ENCODE measurements around the gene MMD. TPM values are rescaled to one million over a fixed set of nuclear protein-coding genes. Genes with fewer than 3 reads are reported as not detected.
A peak's percentile ranks its signal among the peaks of the same experiment; 100 is the strongest.
"Not testable (repeated sequence)": the region's sequence is repeated elsewhere in the genome, so short reads cannot be mapped to it uniquely, and the experiment has no call there.

The MMD gene
- polyA plus RNA-seq, 1 donor from 2014 or later: 10.5 TPM

- peaks cover 16 to 23% (median 21%) of the 10 kb centered on the region in 3 donors for H3K4me1 Mint-ChIP-seq
- H3K27ac Mint-ChIP-seq: no peak overlapping the region
- no peaks in the 10 kb centered on the region for H3K9me3 Mint-ChIP-seq
- H3K27me3 Mint-ChIP-seq: peaks cover 11% of the 10 kb centered on the region
- no peaks in the 10 kb centered on the region for H3K36me3 Mint-ChIP-seq
- H3K4me3 Mint-ChIP-seq: no peak overlapping the region
Measured at GRCh38 chr17:55434721-55435120, 13.1 kb upstream of the MMD start.

- Mint-ChIP-seq H3K27ac (no peak overlapping the region), H3K36me3 (no peaks in the 10 kb centered on the region), H3K4me1 (peaks cover 14 to 23% (median 21%) of the 10 kb centered on the region in 3 donors), H3K9me3 (no peaks in the 10 kb centered on the region), H3K27me3 (peaks cover 11% of the 10 kb centered on the region), H3K4me3 (no peak overlapping the region)
Measured at GRCh38 chr17:55433629-55434422, 12.2 kb upstream of the MMD start.

- Mint-ChIP-seq H3K27me3 (peaks cover 16% of the 10 kb centered on the region), H3K4me1 (peaks cover 16 to 23% (median 21%) of the 10 kb centered on the region in 3 donors), H3K27ac (no peak overlapping the region), H3K36me3 (no peaks in the 10 kb centered on the region), H3K4me3 (no peak overlapping the region), H3K9me3 (no peaks in the 10 kb centered on the region)
Measured at GRCh38 chr17:55433029-55433628, 11.5 kb upstream of the MMD start.

- no peak overlapping the region for H3K27ac Mint-ChIP-seq
- H3K9me3 Mint-ChIP-seq: no peaks in the 10 kb centered on the region
- H3K4me1 Mint-ChIP-seq: peaks cover 10 to 18% (median 18%) of the 10 kb centered on the region in 3 donors
- peaks cover 17% of the 10 kb centered on the region for H3K27me3 Mint-ChIP-seq
- H3K36me3 Mint-ChIP-seq: no peaks in the 10 kb centered on the region
- no peak overlapping the region for H3K4me3 Mint-ChIP-seq
Measured at GRCh38 chr17:55432358-55433028, 10.9 kb upstream of the MMD start.

GRCh38 chr17:55431914-55432313 is 10.3 kb upstream of the MMD start:
- H3K36me3 Mint-ChIP-seq, H3K27ac Mint-ChIP-seq, H3K9me3 Mint-ChIP-seq, H3K4me3 Mint-ChIP-seq: not testable (repeated sequence)
- Mint-ChIP-seq H3K27me3 (peaks cover 17% of the 10 kb centered on the region), H3K4me1 (peaks cover 5 to 12% (median 12%) of the 10 kb centered on the region in 3 donors)

- Mint-ChIP-seq H3K36me3 (no peaks in the 10 kb centered on the region), H3K4me3 (no peak overlapping the region), H3K9me3 (no peaks in the 10 kb centered on the region), H3K4me1 (peaks cover 3 to 7% (median 5%) of the 10 kb centered on the region in 3 donors), H3K27me3 (peaks cover 17% of the 10 kb centered on the region), H3K27ac (no peak overlapping the region)
Measured at GRCh38 chr17:55430541-55431288, 9.1 kb upstream of the MMD start.

GRCh38 chr17:55427587-55427882 is 5.9 kb upstream of the MMD start:
- H3K9me3 Mint-ChIP-seq: no peaks in the 10 kb centered on the region
- peaks cover 23% of the 10 kb centered on the region for H3K27me3 Mint-ChIP-seq
- no peak overlapping the region for H3K27ac Mint-ChIP-seq
- H3K4me1 Mint-ChIP-seq: peaks cover 8 to 16% (median 15%) of the 10 kb centered on the region in 3 donors
- H3K36me3 Mint-ChIP-seq: no peaks in the 10 kb centered on the region
- H3K4me3 Mint-ChIP-seq: no peak overlapping the region

GRCh38 chr17:55426851-55427586 is 5.4 kb upstream of the MMD start:
- Mint-ChIP-seq H3K27me3 (peaks cover 23% of the 10 kb centered on the region), H3K9me3 (no peaks in the 10 kb centered on the region), H3K4me1 (peaks cover 9 to 18% (median 15%) of the 10 kb centered on the region in 3 donors), H3K36me3 (no peaks in the 10 kb centered on the region), H3K4me3 (no peak overlapping the region), H3K27ac (no peak overlapping the region)

- Mint-ChIP-seq H3K4me1 (peaks cover 15 to 24% (median 21%) of the 10 kb centered on the region in 3 donors), H3K9me3 (no peaks in the 10 kb centered on the region), H3K27ac (peak overlapping the region in 2 of 3 donors; percentile 2 to 75), H3K27me3 (peaks cover 19% of the 10 kb centered on the region), H3K4me3 (peak overlapping the region in 2 of 4 donors; percentile 63 to 89), H3K36me3 (no peaks in the 10 kb centered on the region)
Measured at GRCh38 chr17:55424893-55425540, 3.4 kb upstream of the MMD start.

GRCh38 chr17:55423535-55423934 is 1.9 kb upstream of the MMD start:
- no peak overlapping the region for H3K27ac Mint-ChIP-seq
- H3K36me3 Mint-ChIP-seq: no peaks in the 10 kb centered on the region
- peak overlapping the region in 2 of 4 donors; percentile 26 to 85 for H3K4me3 Mint-ChIP-seq
- H3K9me3 Mint-ChIP-seq: no peaks in the 10 kb centered on the region
- peaks cover 16% of the 10 kb centered on the region for H3K27me3 Mint-ChIP-seq
- peaks cover 26 to 39% (median 36%) of the 10 kb centered on the region in 3 donors for H3K4me1 Mint-ChIP-seq

- H3K9me3 Mint-ChIP-seq, H3K36me3 Mint-ChIP-seq: not testable (repeated sequence)
- H3K4me3 Mint-ChIP-seq: peak overlapping the region in 1 of 4 donors; percentile 85
- peaks cover 26 to 43% (median 40%) of the 10 kb centered on the region in 3 donors for H3K4me1 Mint-ChIP-seq
- H3K27me3 Mint-ChIP-seq: peaks cover 13% of the 10 kb centered on the region
- H3K27ac Mint-ChIP-seq: peak overlapping the region in 2 of 3 donors; percentile 25 to 63
Measured at GRCh38 chr17:55422828-55423164, 1.2 kb upstream of the MMD start.

- H3K36me3 Mint-ChIP-seq: no peaks in the 10 kb centered on the region
- H3K4me1 Mint-ChIP-seq: peaks cover 27 to 47% (median 45%) of the 10 kb centered on the region in 3 donors
- H3K4me3 Mint-ChIP-seq: peak overlapping the region; percentile 90 to 96 (median 93)
- H3K9me3 Mint-ChIP-seq: no peaks in the 10 kb centered on the region
- peaks cover 13% of the 10 kb centered on the region for H3K27me3 Mint-ChIP-seq
- H3K27ac Mint-ChIP-seq: peak overlapping the region; percentile 92 to 98 (median 93)
Measured at GRCh38 chr17:55420776-55421178, 858 bp downstream of the MMD start.

GRCh38 chr17:55420067-55420775 is 1.4 kb downstream of the MMD start:
- Mint-ChIP-seq H3K4me1 (peaks cover 23 to 43% (median 39%) of the 10 kb centered on the region in 3 donors), H3K36me3 (no peaks in the 10 kb centered on the region), H3K27me3 (peaks cover 12% of the 10 kb centered on the region), H3K4me3 (peak overlapping the region; percentile 90 to 96 (median 93)), H3K27ac (peak overlapping the region; percentile 92 to 98 (median 93)), H3K9me3 (no peaks in the 10 kb centered on the region)
